Spleen (tissue), 3 donors: Measurements from ENCODE around the gene BIVM.

Source experiments
- POLR2A ChIP-seq, 3 donors: fragments of 450-650 bp; IDR thresholded peaks; one replicate each; pipeline ENCODE4 v1.5.1; 2017; ENCODE audit warnings: antibody characterized with exemption in 3 of 3, mild to moderate bottlenecking in 1 of 3
- POLR2AphosphoS5 ChIP-seq, 3 donors: sonication (generic); formaldehyde crosslinking; IDR thresholded peaks; one replicate each; pipeline ENCODE4 v1.5.1; 2017; ENCODE audit warnings: antibody characterized with exemption in 3 of 3

- TF ChIP-seq POLR2AphosphoS5 (IDR thresholded peaks at IDR 0.05) (no peak), POLR2A (IDR thresholded peaks at IDR 0.05) (no peak)
Observed at GRCh38 chr13:102763741-102764140, 35.2 kb upstream of the BIVM start.
